GM19467 (cell line): ENCODE data around the gene CIDEA.
"Not testable (repeated sequence)": the region's sequence is repeated elsewhere in the genome, so short reads cannot be mapped to it uniquely, and the experiment has no call there.

Source experiments
- ATAC-seq: cut with Tn5 transposase; IDR thresholded peaks from one replicate; pipeline ENCODE4 v1.9.1; 2021; ENCODE audit warnings: mild to moderate bottlenecking, moderate library complexity; ENCODE audit not compliant: unreplicated experiment

The CIDEA gene

DNA sequence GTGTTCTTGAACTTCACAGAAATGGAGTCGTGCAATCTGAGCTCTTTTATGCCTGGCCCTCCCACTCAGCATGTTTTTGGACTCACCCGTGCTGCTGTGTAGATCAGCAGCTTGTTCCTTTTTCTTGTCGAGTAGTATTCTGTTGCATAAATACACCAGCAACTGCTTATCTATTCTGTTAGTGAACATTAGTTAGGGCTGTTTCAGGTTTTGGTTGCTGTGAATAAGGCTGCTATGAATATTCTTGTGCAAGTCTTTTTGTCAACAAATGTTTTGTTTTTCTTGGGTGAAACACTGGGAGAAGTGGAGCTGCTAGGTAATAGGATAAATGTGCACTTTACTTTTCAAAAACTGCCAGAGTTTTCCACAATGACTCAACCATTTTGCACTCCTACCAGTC lies 15.3 kb upstream of the CIDEA start:
- ATAC-seq = no peak

DNA sequence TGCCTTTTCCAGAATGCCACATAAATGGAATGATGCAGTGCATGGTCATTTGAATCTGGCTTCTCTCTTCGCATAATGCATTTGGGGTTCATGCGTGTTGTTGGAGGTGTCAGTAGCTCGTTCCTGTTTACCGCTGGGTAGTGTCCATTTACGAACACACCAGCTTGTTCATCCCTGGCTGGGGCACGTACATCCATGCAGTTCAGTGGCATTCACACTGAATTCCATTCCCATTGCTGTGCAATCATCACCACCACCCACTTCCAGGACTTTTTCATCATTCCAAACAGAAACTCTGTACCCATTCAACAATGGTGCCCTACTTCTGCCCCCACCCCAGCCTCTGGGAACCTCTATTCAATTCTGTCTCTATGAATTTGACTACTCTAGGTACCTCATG lies 14.7 kb upstream of the CIDEA start:
- no peak for ATAC-seq

DNA sequence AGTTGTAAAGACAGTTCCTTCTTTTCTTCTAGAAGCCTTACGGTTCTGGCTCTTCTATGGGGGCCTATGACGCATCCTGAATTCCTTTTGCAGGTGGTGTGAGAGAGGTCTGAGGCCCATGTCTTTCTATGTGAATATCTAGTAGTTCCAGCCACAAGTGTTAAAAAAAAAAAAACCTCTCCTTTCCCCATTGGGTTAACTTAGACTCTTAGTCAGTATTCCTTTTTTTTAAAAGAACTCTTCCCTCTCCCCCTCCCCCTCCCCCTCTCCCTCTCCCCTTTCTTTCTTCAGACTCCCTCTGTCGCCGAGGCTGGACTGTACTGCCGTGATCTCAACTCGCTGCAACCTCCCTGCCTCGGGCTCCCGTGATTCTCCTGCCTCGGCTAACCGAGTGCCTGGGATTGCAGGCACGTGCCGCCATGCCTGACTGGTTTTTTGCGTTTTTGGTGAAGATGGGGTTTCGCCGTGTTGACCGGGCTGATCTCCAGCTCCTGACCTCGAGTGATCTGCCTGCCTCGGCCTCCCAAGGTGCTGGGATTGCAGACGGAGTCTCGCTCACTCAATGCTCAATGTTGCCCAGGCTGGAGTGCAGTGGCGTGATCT lies 11.4 kb upstream of the CIDEA start:
- ATAC-seq = no peak

DNA sequence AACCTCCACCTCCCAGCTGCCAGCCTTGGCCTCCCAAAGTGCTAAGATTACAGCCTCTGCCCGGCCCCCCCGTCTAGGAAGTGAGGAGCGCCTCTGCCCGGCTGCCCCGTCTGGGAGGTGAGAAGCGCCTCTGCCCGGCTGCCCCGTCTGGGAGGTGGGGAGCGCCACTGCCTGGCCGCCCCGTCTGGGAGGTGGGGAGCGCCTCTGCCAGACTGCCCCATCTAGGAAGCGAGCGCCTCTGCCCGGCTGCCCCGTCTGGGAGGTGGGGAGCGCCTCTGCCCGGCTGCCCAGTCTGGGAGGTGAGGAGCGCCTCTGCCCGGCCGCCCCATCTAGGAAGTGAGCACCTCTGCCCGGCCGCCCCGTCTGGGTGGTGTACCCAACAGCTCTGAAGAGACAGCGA lies 10.9 kb upstream of the CIDEA start:
- not testable (repeated sequence) for ATAC-seq

DNA sequence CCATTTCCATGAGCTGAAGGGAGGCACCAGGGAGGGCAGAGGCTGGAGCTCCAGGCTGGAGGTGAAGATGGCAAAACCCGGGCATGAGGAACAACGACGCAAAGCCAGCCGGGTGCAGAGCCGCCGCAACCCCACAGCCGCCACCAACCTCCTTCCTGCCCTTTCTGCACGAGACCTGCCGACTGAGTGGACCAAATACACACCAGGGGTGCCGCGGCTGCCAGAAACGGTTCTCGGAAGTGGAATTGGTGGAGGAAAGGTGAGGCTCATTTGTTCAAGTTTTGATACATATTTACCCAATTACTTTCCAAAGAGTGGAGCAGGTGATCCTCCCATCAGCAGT lies 8.4 kb upstream of the CIDEA start:
- ATAC-seq = no peak

DNA sequence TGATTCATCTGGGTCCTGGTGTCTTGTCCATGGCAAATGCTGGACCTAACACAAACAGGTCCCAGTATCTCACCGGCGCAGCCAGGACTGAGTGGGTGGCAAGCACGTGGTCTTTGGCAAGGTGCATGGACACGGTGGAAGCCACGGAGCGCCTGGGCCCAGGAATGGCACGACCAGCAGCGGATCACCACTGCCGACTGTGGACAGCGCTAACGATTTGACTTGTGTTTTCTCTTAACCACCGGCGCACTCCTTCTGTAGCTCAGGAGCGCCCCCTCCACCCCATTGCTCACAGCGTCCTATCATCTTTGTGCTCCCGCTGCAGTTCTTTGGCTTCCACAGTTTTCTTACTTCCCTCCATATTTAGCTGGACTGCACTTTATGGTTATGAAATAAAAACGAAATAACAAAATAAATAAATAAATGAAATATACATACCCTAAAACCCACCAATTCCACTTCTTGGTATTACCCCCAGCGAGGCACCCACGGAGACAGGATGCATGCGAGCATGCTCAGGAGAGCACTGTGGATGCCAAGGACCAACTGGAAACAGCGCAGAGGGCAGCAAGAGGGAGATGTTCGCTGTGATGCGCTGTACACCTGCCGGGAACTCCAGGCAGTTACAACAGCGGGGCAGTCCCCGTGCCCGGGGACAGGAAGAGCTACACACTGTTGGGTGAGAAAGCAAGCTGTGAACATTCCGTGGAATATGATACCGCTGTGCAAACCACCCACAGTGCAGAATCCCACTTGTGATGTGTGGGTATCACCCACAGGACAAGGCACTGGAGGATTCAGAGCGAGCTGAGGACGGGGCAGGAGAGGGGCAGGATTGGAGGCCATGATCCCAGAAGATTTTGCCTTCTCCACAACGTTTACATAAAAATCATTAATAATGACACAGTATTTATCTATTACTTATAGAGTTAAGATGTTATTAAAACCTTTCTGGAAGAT lies 7.0 kb upstream of the CIDEA start:
- ATAC-seq = no peak

DNA sequence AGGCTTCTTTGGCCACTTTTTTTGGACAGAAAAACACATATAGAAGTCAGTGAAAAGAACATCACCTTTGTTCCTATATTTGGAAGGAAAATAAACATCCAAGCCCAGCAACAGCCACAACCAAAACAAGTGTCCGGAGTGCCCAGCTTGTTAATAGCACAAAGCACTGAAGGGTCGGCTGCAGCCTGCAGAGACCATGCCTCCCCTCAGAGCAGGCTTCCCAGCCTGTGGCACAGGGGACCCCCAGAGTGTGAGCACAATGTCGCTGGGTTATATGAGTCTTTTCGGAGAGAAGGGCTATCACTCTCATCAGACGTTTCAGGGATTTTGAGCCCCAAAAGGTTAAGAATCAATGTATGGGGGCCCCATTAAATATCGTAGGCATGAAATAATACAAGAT lies 6.2 kb upstream of the CIDEA start:
- no peak for ATAC-seq

DNA sequence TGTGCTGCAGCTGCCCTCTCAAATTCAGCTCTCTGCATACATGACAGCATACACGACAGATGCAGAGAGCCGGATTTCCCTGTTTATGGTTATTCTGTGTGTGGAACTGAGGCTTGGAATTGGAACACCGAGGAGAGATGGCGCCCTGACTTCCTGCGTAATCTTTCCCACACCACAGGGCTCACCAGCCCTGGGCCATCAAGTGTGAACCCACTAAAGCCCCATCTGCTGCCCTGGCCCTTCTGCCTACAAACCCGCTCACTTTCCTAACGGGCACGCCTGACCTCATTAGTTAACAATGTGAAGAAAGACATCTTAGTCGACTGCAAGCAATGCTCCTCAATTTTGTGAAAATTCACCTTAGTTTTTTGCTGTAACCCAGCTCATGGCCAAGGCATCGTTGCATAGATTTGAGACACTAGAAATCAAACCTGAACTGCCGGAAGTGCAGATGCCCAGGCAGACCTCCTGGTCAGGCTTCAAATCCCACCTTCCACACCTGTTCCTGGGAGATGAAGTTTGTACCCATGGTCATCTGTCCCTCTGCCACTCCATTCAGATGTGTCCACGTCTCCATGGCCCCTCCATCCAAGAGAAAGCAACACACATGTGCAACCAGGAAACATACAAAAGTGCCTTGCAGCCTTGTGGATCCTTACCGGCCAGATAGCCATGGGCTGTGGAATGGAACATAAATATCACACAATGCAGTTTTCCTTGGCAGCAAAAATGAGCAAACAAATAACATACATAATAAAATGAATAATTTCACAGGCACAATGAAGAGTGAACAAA lies 5.0 kb upstream of the CIDEA start:
- no peak for ATAC-seq

DNA sequence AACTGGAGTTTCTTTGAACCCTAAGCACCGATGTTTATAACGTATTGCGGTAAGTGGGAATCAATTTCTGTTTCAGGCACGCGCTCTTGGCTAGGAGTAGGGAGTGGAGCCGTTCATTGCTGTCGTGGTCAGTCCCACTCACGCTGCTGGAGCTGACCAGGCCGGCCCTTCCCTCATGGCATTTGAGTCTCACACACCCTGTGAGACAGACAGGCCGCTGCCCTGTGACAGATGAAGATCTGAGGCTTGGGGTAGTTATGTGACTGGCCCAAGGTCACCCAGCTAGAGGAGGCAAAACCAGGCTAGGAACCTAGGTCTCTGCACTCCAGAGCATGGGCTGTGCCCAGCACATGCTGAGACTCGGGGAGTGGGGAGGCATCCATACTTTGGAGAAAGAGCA lies 2.9 kb upstream of the CIDEA start:
- ATAC-seq = no peak

DNA sequence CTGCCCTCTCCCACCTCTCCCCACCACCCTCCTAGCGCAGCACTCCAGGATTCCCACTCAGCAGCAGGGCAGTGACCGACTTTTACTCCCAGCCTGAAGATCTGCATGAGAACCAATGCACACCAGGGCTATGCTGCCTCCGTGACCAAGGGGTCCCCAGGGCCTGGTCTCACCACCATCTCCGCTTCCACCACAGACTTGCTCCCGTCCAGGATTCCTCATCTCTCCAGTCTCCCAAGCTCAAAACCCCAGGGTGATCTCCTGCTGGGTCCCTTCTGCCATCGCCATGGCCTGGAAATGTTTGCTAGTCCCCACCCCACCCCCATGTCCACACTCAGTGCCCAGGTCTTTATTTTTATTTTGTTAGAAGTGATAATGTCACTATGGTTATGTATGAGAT lies 2.1 kb upstream of the CIDEA start:
- no peak for ATAC-seq

DNA sequence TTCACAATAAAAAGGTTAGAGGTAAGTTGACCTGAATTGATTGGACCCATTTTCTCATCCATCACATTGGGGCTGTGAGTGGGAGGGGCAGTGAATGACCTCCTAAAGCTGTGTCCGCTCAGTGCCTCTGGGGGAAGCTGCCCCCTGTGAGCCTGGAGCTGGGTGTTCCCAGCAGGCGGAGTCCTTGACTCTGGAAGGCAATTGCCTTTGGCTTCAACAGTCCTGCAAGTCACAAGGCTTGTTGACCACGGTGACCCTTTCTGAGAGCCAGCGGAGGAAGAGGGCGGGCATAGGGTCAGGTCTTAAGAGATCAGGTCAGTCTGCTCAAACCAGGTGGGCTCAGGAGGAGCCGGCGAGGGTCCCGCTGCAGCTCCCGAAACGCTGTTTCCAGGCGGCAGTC lies 1.1 kb upstream of the CIDEA start:
- ATAC-seq = no peak

DNA sequence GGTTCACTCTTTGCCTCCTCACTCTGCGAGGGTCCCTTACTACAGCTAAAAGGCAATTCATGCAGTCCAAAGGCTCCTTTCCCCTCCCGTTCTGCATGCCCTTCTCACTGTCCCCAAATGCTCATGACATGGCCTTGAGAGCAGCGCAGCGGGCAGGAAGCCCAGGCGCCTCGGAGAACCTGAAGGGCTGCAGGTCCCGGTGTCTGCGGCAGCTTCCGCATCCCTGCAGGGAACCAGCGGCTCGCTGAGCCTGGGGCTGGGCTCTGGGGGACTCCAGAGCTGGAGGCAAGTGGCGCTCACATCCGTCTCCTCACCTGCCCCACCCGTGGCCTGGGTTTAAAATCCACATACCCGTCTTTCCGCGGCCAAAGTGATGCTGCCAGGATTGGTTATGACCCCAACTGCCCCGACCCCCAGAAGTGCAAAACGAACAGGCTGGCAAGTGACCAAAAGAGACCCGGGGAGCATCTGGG lies 462 bp upstream of the CIDEA start:
- no peak for ATAC-seq

DNA sequence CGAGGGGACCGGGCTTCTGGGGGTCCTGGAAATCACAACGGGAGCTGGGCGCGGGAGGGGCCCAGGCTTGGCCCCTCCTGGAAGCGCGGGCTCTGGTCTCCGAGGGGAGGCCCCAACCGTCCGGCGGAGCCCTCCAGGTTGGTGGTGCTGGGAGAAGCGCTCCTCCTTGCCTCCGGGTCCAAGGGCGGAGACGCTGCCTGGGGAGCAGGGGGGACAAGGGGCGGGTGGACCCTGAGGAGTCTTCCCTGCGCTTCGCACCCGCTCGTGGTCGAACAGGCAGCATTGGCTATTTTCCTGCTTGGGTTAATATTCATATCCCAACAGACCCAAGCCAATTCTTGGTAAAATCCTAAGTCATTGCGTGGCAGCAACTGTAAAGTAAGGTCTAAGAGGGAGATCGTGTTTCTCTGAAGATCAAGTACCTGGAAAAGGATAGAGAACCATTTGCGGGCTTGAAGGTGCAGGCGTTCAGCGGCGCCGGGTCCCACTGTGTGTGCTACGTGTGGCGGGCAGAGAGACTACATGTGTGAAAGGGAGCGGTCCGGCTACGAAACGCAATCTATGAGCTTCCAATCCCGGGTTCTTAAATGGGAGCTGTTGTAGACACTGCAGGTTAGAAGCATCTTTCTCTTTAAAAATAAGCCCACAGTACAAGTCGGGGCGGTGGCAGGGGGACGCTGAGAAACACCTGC lies 805 bp downstream of the CIDEA start:
- ATAC-seq = no peak

DNA sequence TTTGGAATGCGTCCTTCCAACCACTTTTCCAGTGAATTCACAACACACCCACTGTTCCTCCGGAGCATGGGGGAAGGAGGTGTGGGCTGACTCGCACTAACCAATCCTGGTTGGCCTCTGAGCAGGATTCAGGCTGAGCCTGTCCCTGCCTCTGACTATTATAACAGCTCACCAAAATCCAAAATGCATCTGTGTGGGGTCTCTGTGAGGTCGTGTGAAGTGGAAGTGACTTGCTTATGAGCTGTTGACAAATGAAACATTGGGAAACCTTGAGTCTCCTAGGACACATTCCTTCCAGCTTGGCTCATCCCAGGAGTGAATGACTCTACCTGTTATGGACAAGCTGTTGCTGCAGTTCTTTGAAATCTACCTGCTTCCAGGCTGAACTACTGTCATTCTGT lies 1.5 kb downstream of the CIDEA start:
- ATAC-seq = no peak

DNA sequence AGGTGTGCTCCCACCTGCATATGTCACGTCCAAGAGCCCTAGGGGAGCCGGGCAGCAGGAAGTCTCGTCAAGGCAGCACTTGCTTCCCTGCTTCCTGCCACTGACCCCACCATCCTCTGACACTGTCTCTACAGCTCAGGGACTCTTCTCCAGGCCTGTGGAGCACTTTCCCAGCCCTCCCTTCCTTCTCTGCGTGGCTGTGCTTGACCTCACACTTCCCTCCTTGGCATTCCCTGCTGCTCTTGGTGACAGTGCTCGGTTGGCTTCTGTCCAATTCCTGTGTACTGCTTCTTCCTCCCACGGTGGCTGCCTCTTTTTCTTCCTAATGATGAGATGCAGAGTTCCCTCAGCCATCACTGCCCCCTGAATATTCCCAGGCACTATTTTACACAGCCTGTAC lies 2.8 kb downstream of the CIDEA start:
- ATAC-seq = no peak

DNA sequence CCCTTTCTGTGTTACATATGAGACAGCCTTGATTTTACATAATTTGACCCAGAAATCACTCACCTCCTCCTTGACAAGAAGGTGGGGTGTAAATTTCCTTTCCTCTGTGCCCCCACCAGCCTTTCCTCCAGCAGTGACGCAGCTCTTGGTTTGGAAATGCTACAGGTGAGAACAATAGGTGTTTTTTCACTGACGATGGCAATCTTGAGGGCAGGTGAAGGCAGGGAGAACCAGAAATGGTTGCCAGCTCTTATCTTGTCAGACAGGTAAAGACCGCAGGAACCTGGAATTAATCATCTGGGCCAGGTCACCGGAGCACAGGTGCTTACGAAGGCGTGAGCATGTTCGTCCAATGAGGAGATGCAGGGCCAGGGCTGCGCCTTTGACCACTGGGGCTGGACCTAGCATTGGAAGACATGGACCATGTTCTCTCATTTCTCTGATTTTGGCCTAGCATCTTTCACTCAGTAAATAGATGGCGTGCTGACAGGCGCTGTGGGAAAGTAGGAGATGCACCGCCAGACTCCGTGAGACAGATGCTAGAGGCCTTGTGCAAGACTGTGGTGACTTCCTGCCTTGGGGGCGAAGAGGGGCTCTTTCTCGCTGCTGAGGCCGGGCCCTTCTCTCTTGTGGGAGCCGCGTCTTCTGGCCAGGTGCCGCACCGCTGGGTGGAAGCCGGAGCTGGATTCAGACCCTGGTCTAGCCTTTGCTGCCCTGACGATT lies 4.0 kb downstream of the CIDEA start:
- ATAC-seq = no peak

DNA sequence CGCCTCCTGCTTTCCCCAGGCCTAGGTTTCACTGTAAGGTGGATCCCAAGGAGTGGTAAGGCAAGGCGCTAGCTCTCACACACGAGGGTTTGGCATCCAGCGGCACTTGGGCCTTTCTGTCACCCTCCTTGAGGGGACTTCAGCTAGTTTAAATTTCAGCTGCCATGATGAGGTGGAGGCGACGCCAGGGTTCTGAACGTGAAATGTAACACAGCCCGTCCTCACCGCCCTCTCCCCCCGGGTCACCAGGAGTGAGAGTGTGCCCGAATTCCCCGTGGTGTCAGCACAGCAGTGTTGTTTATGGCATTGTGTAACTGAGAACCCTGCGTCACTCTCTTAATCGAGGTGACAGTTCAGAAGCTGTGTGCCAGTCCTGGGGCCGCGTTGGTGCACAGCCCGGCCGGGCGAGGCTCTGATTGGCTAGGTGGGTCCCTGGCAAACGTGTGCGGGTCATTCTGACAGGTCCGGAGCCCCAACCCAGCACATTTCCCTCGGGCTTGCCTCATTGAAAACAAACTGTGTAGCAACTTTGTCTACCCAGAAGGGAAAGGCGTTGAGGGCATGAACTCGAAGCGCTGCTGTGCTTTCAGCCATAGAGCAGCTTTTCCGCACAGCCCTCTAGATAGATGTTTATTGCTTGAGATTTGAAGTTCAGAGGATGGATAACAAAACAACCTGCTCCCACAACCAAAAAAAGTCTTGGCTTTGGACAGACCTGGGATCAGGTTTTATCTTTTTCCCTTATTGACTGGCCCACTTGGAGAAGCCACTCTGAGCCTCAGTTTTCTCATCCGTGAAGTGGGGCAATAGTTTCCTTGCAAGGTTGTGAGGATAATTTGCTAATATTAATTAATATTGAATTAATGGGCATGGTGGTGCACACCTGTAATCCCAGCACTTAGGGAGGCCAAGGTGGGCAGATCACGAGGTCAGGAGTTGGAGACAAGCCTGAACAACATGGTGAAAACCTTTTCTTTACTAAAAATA lies 4.9 kb downstream of the CIDEA start:
- ATAC-seq = no peak

DNA sequence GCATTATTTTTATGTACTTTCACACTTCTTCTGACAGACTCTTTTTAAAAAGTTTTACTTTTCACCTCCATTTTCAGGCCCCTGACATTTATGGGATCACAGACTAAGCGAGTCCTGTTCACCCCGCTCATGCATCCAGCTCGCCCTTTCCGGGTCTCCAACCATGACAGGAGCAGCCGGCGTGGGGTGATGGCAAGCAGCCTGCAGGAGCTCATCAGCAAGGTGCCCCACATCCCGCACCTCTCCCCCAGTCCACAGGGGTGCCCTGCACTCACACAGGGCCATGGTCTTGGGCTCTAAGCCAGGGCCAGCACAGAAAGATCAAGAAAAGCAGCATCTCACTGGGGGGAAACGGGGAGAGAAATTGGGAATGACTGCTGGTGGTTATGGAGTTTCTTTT lies 8.6 kb downstream of the CIDEA start:
- ATAC-seq = no peak

DNA sequence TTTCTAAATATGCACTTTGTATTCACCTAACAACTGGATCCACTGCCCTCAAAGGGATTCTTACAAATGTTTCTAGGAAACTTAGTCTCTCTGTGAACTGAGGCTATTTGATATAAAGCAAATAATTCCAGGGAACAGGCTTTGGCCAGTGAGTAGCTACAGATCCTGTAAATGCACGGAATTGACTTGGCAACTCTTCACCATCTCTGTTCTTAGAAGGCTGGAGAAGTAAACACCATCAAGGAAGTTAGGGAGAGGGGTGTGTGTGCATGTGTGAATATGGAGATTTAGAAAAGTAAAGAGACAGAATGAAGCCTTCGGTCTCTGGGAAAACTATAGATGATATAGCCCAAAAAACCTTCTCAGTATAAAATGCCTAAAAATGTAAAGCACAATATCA lies 10.7 kb downstream of the CIDEA start:
- ATAC-seq = no peak
